ENCODE data around the gene LIG3.

GRCh38 chr17:35046245-35046644, 65.9 kb downstream of the LIG3 start:
- no peak for TF ChIP-seq EZH2phosphoT487 (IDR thresholded peaks at IDR 0.05; ENCODE audit: insufficient read depth, low read depth)
- TF ChIP-seq EZH2 (IDR thresholded peaks at IDR 0.05; ENCODE audit: insufficient read depth, poor library complexity, severe bottlenecking) = no peak

All from GM23248 (cell line).